ENCODE data around the gene STOX2.
"Not testable (repeated sequence)": the region's sequence is repeated elsewhere in the genome, so short reads cannot be mapped to it uniquely, and the experiment has no call there.

Gene STOX2

DNA sequence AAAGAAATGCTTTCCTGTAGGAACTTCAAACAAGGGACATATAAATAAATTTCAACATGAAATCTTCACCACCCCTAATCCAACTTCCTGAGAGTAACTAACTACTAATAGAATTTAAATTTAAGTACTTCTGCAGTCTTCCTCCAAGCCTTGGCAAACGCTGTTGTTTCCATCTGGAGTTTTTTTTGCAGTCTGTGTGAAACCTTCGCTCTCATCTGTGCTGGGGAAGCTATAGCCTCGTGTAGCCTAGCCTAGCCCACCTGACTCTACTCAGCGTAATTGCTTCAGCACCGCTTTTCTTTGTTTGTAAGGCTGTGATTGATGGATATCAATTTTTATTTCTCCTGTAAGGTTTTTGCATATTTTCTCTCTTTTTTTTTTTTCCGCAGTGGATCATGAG is 30.9 kb downstream of the STOX2 start:
- DNase-seq (ENCODE audit: low read depth), result no peak

DNA sequence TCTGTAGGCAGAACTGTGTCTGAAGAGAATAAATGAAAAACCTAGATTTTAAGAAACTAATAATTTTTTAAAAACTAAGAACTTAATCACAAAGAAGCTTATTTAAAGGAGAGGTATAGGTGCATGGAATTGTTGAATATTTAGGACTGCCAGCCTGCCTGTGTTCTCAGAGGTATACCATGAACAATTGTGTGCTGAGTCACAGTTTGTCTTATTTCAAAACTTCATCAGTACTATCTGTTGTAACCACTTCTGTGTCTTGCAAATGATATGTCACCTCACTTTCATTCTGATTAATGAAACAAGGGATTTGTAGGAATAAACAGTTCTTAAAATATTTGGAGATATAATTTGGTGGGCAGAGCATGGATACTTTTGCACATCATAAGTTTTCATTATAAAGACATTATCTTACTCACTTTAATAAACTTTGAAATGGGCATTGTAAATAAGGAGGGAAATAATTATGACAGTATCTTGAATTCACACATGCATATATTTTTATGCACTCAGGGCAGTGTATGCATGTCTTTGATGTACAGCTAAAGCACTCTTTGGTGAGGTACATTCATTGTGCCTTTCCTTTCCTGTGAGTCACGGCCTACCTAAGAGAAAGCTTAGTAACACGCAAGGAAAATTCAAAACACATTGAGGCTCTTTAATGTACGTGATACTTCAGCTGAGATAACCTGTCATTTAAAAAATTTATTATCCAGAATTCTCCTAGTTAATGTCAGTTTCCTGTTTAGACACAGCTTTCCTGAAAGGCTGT is 31.7 kb downstream of the STOX2 start:
- DNase-seq (ENCODE audit: low read depth), result no peak

DNA sequence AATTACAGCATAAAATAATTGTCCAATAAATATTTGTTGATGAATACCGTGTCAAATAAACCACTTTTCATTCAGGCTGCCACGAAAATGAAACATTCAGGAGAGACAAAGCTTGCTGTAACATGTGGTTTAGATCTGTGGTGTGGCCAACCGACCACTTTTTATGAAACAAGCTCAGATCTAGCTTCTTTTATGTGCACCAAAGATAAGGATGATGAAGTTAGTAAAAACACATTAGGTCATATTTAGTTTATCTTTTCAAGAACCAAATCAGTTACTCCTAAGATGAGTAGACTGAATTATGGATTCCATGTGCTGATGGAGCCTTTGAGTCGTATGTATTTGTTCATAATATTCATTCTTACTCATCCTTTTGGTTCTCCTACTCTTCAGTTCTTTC is 35.8 kb downstream of the STOX2 start:
- DNase-seq (ENCODE audit: low read depth), result no peak

DNA sequence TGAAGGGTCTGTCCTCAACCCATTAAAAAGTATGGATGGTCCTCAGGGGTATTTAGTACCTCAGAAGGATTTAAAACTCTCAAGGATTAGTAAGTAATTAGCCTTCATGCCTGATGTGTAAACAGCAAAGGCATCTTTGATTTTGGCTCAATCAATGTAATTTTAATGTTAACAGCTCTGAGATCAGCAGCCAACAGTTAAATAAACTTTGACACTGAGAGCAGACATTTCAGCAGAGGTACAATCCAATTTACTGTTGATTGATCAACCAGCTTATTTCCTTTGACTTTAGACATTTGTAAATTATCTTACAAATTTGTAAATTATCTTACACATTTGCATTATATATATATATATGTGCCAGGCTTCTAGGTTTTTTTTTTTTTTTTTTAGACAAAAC is 36.9 kb downstream of the STOX2 start:
- no peak for DNase-seq (ENCODE audit: low read depth)

DNA sequence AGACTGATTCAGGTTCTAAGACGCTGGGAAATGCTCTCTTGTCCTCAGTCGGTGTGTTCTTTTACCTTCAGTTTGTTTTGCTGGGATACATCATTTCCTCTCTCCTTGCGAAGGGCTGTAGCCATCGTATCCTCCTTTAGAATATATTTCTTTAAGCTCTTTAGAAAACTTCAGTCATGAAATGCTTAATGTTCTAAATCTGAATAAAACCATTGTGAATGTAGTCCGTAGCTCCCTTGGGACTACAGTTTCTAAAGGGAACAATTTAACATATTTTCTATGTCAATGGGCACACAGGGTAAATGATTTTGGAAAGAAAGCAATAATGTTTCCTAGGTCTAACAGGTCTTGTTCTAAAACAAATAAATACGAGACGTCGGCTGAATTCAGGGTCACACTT is 40.6 kb downstream of the STOX2 start:
- DNase-seq (ENCODE audit: low read depth), result no peak

DNA sequence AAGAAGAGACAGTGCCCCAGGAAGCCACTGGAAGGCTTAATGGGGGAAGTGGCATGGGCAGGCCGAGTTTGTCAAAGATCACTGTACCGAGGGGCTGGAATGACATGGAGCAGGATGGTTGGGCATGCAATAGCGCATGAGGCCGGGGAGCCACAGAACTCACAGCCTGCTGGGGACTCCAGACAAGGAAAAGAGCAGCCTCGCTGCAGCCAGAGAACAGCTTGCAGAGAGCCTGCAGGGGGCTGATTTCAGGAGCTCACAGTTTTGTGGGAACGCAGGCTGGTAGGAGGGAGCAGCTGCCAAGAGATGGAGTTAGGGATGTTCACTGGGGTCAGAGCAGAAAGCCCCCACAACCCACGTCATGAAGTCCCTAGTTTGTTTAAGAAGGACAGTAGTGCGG is 45.4 kb downstream of the STOX2 start:
- DNase-seq (ENCODE audit: low read depth), result no peak

DNA sequence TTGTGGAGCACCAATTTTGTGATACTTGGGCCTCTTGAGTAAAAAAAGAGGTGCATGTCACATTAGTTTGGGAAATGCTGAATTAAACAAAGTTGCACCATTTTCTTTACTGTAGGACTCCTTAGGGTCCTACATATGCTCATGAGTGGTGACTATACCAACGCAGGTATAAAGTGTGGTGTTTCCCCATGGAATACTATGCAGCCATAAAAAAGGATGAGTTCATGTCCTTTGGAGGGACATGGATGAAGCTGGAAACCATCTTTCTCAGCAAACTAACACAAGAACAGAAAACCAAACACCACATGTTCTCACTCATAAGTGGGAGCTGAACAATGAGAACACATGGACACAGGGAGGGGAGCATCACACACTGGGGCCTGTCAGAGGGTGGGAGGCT is 47.5 kb downstream of the STOX2 start:
- DNase-seq (ENCODE audit: low read depth), result not testable (repeated sequence)

DNA sequence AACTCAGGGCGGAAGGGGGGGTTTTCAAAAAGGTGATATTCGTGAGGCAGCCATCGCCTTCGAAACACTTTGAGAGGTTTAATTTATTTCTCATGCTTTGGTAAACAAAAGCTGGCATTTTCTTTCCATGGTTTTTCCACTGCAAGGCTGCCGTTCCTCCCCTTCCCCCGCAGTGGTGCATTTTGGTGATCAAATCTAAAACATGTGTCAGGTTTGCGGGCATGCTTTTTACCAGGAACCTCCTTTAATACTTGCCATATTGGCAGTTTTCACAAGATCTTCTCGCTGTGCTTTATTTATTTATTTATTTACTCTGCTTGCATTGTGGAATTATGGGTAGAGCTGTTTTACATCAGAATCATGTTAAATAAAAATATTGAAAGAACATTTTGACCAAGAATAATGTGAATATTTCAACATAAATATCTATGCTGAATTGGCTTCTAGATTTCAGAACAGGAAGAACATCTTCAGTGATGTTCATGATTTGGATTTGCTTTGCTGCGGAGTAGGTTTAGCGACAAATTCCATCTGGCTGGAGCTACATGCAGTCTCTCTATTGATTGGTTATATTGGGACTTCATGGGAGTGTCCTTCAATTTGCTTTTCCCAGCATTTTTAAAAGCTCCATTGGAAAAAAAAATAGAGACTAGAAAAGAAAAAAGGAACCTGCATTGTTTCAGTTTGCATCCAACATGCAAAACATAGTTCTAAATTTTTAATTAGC is 54.4 kb downstream of the STOX2 start:
- no peak for DNase-seq (ENCODE audit: low read depth)

DNA sequence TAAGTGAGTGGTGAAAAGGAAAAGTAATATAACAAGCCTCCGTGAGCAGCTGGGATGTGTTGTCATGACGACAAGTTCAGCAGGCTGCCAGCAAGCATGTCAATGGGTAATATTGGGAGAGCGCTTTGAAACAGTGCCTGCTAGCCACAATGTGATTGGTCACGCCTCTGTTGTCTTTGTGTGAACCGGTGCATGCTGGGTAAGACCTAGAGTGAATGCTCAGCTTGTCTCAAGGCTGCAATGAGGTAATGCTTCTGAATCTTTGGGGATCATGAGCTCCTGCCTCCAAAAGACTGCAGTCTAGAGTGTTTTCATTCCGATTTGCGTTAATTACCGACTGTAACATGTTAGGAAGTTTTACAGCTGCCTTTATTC is 54.9 kb downstream of the STOX2 start:
- no peak for DNase-seq (ENCODE audit: low read depth)

DNA sequence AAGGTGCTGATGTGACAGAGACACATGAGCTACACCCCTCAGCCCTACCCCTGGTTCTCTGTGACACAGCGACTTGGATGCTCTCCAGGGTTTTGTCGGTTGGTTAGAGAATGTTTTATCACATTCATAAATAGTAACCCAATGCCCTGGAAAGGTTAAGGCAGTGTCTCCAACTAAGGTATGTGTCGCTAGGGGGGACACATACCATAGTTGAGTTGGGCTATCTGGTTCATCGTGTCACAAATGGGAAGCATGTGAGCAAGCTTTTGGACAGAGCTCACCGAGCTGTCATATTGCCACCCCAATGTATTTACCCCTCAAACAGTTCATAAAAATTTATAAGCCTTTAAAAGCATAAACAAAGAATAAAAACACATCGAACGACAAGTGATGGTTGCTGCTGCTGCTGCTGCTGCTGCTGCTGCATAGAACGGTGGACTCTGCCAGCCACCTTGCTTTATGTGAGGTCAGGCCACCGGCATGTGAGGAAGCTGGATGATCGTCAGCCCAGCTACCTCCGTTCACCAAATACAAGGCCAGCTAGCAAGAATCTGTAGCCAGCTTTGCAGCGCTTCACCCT is 55.9 kb downstream of the STOX2 start:
- no peak for DNase-seq (ENCODE audit: low read depth)

DNA sequence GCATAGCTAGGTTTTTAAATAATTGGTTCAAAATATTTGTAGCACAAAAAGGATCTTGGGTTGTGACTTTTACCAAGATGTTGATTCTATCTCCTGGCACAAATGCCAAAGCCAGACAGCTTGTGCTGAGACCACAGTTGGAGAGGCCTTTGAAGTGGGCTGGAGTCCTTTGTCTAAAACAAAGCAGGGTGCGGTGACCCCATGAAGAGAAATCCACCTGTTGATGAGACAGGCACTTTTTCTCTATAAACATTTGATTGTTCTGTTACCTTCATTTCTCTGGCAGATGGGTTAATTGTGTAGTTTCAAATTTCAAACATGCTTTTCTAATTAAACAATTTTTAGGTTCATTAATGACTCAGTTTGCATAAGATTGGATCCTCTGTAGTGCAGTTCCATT is 56.7 kb downstream of the STOX2 start:
- DNase-seq (ENCODE audit: low read depth), result no peak

DNA sequence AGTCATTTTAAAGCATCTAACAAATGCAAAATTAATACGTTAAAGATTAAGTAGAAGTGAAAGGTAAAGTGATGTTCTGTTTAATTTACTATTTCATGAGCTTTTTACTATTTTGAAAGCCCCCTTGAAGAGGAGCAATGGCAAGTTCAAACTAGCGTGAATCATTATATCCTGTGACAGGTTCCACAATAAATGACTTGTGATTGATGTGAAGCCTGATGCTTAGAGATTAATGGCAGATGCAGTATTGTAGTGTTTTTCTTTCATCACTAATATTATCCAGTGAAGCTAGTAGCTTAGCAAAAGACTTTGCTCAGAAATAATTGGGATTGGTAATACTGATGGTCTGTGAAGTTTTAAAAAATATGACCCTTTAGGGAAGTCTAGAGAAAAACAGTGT is 57.3 kb downstream of the STOX2 start:
- DNase-seq (ENCODE audit: low read depth), result no peak

DNA sequence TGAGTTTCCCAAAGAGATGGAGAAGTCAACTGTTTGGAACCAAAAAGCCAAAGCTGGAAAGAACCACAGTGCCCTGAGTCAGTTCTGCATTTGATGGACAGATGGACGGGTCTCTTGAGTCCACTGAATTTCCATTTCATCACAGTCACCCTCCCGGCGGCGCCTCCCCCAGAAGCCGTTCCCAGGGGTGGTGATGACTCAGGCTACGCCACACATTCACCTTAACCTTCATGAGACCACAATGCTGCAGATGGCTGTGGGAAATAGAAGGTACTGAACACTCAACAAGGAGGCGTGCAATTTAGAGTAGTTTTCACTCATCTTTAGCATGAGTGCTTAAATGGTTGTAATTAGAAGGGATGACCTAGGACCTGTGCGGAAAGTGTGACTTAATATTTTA is 61.3 kb downstream of the STOX2 start:
- no peak for DNase-seq (ENCODE audit: low read depth)

DNA sequence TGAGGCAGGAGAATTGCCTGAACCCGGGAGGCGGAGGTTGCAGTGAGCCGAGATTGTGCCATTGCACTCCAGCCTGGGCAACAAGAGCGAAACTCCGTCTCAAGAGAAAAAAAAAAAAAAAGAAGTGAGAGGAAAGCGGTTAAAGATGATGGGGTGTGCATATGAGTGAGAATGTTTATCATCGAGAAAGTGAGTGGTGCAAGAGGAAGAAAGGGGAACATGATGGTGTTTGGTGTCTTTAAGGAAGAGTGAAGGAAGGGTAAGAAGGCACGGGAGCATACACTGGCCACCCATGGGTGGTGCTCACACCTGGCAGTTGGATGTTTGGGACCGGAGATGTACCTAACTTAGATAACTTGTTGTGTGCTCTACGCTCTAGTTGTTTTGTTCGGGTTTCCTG is 62.2 kb downstream of the STOX2 start:
- DNase-seq (ENCODE audit: low read depth), result no peak

DNA sequence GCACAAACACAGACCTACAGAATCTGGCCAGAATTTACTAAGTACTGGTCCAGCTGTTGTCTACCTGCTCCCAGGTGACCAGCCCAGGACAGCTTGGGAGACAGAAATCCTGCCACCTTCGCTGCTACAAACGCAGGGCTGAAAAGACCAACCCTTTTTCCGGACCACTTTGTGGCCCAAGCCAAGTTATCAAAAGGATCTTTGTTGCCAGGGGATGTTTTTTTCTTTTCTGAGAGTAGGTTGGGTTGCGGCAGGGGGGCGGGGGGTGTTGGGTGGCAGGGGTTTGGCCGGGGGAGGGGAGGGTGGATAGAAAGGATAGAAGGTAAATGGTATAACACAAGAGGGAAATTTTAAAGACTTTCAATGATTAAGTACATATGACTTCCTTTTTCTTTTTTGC is 63.4 kb downstream of the STOX2 start:
- DNase-seq (ENCODE audit: low read depth), result no peak

DNA sequence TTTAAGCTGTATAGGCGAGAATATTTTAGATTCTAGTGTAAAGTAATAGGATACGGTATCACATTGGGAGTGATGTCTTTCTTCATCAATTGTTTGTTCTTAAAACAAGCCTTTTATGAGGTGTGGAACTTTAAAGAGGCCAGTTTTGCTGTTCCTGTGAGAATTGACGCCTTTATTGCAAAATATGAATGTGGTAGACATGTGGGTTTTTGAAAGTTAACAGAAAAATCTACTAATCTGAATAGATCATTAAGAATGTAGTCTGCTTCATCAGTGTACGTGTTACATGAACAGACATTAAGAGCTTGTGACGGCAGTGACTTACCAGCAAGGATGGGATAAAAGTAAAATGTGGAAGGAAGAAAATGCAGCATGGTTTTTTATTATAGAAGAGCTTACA is 63.8 kb downstream of the STOX2 start:
- no peak for DNase-seq (ENCODE audit: low read depth)

DNA sequence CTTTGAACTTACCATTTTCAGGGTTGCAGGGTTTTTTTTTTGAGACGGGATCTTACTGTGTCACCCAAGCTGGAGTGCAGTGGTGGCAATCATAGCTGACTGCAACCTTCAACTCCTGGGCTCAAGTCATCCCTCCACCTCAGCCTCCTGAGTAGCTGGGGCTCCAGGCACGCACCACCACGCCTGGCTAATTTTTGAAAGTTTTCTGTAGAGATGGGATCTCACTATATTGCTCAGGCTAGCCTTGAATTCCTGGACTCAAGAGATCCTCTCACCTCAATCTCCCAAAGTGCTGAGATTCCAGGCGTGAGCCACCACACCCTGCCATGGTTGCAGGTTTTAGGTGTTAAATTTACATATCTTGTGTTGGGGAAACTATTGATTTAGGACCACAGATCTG is 64.5 kb downstream of the STOX2 start:
- no peak for DNase-seq (ENCODE audit: low read depth)

DNA sequence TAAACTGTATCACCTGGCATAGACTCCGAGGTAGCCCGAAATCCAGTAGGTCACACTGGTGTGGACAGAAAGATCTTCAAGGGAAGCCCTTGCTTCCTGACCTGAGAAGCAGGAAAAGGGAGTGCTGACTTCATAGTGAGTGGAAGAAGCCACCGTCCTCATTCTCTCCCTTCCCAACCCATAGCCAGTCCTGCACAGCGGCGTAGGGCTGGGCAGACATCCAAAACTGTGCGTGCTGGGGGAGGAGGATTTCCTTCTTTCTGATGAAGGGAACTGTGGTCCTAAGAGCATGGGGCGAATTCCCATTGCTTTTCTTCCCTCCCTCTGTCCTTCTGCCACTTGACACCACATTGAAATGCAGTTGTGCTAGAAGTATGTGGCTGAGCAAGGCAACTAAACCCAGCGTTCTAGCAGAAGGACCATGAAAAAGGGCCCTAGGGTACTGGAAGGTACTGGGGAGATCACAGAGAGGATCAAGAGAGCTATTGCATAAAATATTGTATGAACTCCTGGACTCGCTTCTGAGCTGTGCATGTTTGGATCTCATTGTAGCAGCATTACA is 66.9 kb downstream of the STOX2 start:
- no peak for DNase-seq (ENCODE audit: low read depth)

DNA sequence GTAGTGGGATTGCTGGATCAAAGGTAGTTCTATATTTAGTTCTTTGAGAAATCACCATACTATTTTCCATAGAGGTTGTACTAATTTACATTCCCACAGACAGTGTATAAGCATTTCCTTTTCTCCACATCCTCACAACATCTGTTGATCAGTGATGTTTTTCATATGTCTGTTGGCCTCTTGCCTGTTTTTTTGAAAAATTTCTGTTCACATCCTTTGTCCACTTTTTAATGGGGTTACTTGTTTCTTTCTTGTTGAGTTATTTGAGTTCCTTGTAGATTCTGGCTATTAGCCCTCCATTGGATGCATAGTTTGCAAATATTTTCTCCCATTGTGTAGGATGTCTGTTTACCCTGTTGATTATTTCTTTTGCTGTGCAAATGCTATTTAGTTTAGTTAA is 72.6 kb downstream of the STOX2 start:
- DNase-seq (ENCODE audit: low read depth), result no peak

DNA sequence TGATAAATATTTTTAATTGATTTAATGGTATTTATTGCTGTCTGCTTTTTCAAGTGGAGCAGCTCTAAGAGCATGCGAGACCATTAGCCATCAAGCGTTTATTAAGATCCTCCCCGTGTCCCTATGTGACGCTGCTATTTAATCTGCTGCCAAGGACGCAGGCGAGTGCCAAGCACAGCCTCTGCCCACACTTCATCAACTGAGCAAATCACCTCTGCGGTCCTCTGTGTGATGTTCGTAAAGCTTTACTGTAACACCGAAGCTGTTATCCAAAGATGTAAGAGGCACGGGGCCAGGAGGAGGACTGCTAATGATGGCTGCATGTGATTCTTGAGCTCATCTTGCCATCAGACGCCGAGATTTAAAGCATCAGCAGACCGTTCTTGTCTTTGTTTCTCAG is 79.5 kb downstream of the STOX2 start:
- no peak for DNase-seq (ENCODE audit: low read depth)

DNA sequence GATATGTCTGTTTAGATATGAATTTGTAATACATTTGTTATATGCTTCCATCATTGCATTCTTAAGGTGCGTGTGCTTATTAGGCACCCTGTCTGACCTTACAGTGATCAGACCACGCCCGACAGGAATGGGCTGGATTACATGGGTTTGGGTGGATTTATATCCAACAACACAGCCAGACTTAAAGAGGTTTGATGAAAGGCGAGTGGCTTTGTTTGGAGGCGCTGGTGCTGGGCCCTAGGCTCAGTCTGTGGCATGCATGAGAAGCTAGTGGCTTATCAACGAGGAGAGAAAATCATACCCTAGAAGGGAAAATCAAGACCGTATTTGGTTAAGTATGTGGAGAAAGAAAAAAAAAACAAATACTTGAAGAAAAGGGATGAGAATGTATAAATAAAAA is 80.7 kb downstream of the STOX2 start:
- DNase-seq (ENCODE audit: low read depth), result no peak

DNA sequence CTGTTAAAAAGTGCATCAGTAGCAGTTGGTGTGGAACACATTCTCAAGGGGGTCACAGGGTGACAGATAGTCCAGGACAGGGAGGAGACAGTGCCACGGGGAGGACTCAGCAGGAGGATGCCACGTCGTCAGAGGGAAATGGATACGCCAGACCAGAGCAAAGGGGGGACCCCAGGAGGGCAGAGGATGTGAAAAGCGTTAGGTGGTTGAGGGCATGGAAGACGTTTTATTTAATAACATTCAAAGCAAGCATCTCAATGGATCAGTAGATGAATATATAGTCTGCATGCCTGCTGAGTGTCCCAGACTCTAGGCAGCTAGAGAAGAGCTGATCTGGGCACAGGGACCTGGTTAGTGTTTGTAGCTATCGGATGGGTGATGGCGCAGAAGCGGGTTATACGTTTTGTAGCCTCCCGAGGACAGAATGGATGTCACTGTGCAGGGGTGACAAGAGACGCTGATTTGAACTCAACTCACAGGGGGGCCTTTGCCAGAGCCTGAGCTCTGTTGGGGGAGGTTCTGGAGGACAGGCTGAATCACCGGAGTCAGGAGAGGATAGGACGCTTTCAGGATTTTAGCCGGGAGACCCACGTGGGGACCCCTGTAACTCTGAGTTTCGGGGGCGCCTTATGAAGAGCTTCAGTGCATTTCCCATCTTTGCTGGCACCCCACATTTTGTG is 81.3 kb downstream of the STOX2 start:
- DNase-seq (ENCODE audit: low read depth), result no peak

Measured in stimulated activated CD8-positive, alpha-beta memory T cell treated with anti-CD3 and anti-CD28 coated beads, Interleukin-15, amount 100 ng/mL, for 1 hour (primary cell).